ENCODE data around the gene NUP98.
A peak's percentile ranks its signal among the peaks of the same experiment; 100 is the strongest.

Gene NUP98

DNA sequence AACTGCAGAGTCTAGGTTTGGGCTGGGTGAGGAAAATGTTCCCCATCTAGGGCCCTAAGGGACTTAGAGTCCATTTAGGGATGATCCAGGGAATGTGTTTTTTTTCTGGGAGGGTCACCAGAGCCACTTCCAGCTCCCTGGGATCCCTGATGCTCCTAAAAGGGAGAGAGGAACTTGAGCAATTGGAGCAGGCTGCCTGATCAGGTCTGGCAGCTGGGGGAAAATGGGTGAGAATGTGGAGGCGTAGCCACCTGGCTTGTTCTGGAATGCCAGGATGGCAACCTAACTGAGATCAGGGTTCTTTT, 12.2 kb upstream of the NUP98 start:
- ChIA-PET CTCF (interaction anchor here (1.0 to 1.7 kb wide), 3 partner anchors 11 to 263 kb away, joined by 3 to 9 read pairs (median 8); no protein-coding TSS in a partner anchor), POLR2A (interaction anchor here (0.7 to 2.9 kb wide), 3 partner anchors 11 to 32 kb away, joined by 3 to 28 read pairs (median 9); partner anchors contain the start of genes NUP98 and RHOG)
- TF ChIP-seq TARDBP (IDR thresholded peaks at IDR 0.05) = no peak
- TF ChIP-seq FOXK2 (IDR thresholded peaks at IDR 0.05) = no peak
- no peak for TF ChIP-seq ELF4 (IDR thresholded peaks at IDR 0.05)
- TF ChIP-seq FOXM1 (IDR thresholded peaks at IDR 0.05; ENCODE audit: borderline replicate concordance) = no peak
- no peak for TF ChIP-seq HDGF (IDR thresholded peaks at IDR 0.05; ENCODE audit: borderline replicate concordance)
- no peak for TF ChIP-seq ZNF384 (IDR thresholded peaks at IDR 0.05)
- no peak for TF ChIP-seq L3MBTL2 (conservative IDR thresholded peaks at IDR 0.05)
- TF ChIP-seq, protein P1, sequence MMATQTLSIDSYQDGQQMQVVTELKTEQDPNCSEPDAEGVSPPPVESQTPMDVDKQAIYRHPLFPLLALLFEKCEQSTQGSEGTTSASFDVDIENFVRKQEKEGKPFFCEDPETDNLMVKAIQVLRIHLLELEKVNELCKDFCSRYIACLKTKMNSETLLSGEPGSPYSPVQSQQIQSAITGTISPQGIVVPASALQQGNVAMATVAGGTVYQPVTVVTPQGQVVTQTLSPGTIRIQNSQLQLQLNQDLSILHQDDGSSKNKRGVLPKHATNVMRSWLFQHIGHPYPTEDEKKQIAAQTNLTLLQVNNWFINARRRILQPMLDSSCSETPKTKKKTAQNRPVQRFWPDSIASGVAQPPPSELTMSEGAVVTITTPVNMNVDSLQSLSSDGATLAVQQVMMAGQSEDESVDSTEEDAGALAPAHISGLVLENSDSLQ (IDR thresholded peaks at IDR 0.05) = no peak
- TF ChIP-seq SUZ12 (IDR thresholded peaks at IDR 0.05) = no peak
- no peak for TF ChIP-seq LEF1 (IDR thresholded peaks at IDR 0.05; ENCODE audit: borderline replicate concordance)
- no peak for TF ChIP-seq FOXA1 (IDR thresholded peaks at IDR 0.05)
- no peak for TF ChIP-seq BHLHE40 (IDR thresholded peaks at IDR 0.05; ENCODE audit: borderline replicate concordance)
- TF ChIP-seq CTBP1 (IDR thresholded peaks at IDR 0.05; ENCODE audit: borderline replicate concordance) = no peak
- TF ChIP-seq SP1 (IDR thresholded peaks at IDR 0.05) = no peak
- TF ChIP-seq ARNT (IDR thresholded peaks at IDR 0.05) = no peak
- TF ChIP-seq NFRKB (IDR thresholded peaks at IDR 0.05) = no peak
- no peak for DNase-seq (ENCODE audit: extremely low spot score)

DNA sequence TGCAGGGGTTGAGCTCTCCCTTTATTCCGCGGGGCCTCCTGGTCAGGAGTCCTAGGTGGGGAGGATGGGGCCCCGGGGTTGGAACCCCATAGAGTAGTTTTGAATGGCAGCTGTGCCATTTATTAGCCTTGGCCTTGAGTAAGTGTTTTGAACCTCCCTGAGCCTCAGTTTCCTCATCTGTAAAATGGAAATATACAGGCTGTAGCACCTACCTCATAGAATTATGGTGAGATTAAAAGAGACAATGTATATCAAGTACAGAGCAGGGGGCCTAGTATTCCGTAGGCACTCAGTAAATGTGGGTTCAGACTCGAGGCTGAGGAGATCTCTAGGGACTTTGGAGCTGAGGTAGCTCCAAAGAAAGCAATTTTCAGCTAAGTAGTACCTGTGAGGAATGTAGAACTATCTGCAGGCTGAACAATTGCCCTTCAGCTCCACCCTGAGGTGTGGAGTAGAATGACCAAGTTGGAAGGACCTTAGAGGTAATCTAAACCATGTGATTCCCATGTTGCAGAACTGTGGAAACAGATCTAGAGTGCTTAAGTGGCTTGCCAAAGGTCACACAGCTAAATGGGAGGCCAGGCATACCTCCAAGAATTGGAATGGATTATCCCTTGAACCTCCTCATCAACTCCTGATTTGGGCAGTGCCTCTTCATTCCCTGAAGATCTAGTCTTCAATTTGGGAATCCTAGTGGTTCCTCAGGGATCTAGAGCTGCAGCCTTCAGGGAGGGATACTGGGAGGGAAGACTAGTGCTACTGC, 11.7 kb upstream of the NUP98 start:
- peak; percentile 69 for DNase-seq (ENCODE audit: extremely low spot score)
- TF ChIP-seq ELF4 (IDR thresholded peaks at IDR 0.05) = no peak
- no peak for TF ChIP-seq ZNF384 (IDR thresholded peaks at IDR 0.05)
- no peak for TF ChIP-seq L3MBTL2 (conservative IDR thresholded peaks at IDR 0.05)
- no peak for TF ChIP-seq FOXA1 (IDR thresholded peaks at IDR 0.05)
- no peak for TF ChIP-seq LEF1 (IDR thresholded peaks at IDR 0.05; ENCODE audit: borderline replicate concordance)
- TF ChIP-seq HDGF (IDR thresholded peaks at IDR 0.05; ENCODE audit: borderline replicate concordance) = no peak
- no peak for TF ChIP-seq CTBP1 (IDR thresholded peaks at IDR 0.05; ENCODE audit: borderline replicate concordance)
- TF ChIP-seq SUZ12 (IDR thresholded peaks at IDR 0.05) = no peak
- no peak for TF ChIP-seq NFRKB (IDR thresholded peaks at IDR 0.05)
- TF ChIP-seq, protein P1 (IDR thresholded peaks at IDR 0.05) = no peak
- no peak for TF ChIP-seq SP1 (IDR thresholded peaks at IDR 0.05)
- TF ChIP-seq FOXK2 (IDR thresholded peaks at IDR 0.05) = no peak
- TF ChIP-seq FOXM1 (IDR thresholded peaks at IDR 0.05; ENCODE audit: borderline replicate concordance) = no peak
- no peak for TF ChIP-seq BHLHE40 (IDR thresholded peaks at IDR 0.05; ENCODE audit: borderline replicate concordance)
- TF ChIP-seq TARDBP (IDR thresholded peaks at IDR 0.05) = no peak
- no peak for TF ChIP-seq ARNT (IDR thresholded peaks at IDR 0.05)
- ChIA-PET CTCF (interaction anchor here (1.0 to 1.7 kb wide), 4 partner anchors 11 to 263 kb away, joined by 3 to 9 read pairs (median 6); no protein-coding TSS in a partner anchor), POLR2A (interaction anchor here (0.7 to 2.9 kb wide), 3 partner anchors 10 to 32 kb away, joined by 3 to 28 read pairs (median 9); partner anchors contain the start of genes NUP98 and RHOG)

DNA sequence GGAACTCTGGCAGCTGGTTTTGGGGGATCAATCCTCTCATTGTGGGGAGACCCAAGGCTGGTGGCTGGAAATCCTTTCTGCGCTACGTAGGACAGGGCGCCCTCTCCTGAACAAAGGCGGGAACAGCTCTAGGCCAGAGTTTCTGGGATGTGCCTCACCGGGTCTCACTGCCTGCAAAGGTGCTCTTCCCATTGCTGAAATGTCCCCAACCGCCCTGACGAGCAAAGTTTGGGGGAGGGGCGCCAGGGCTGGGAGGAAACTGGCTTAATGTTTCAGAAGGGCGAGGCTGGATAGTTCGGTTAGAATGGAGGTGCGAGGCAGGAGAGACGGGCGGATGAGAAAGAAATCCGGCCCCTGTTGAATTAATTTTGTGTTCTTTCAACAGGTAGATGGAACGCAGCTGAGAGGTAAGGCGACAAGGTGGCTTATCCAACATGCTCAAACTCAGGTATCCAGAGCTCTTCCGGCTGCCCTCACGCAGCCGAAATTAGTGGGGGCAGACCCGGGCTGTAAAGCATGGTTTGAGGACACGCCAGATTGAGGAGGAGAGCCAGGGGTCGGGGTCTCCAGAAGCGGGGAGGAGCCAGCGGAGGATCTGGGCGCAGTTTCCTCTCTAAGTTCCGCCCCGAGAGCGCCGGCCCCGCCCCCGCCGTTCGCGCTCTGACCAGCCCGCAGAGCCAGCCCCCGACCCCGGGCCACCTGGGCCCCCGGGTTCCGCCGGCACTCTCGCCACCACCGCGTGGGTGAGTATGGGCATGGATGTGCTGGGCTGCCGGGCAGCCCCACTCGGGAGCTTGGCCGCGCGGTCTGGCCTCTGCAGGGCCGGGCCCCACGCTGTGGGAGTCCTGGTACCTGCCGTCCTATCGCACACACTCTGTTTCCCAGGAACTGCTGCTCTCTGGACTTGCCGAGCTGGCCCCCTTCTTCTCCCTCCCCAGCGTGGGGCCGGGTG, 10.8 kb upstream of the NUP98 start, which contains the start of gene PGAP2:
Gene PGAP2 (plus strand): TSS at position 652 of the 952 bp plus-strand sequence. CDS start 2,700 bp downstream, outside the sequence.
- no peak for TF ChIP-seq TARDBP (IDR thresholded peaks at IDR 0.05)
- no peak for TF ChIP-seq ZNF384 (IDR thresholded peaks at IDR 0.05)
- TF ChIP-seq, protein P1 (IDR thresholded peaks at IDR 0.05) = no peak
- TF ChIP-seq LEF1 (IDR thresholded peaks at IDR 0.05; ENCODE audit: borderline replicate concordance) = no peak
- no peak for TF ChIP-seq SUZ12 (IDR thresholded peaks at IDR 0.05)
- TF ChIP-seq ELF4 (IDR thresholded peaks at IDR 0.05) = no peak
- no peak for TF ChIP-seq SP1 (IDR thresholded peaks at IDR 0.05)
- TF ChIP-seq ARNT (IDR thresholded peaks at IDR 0.05) = no peak
- no peak for TF ChIP-seq HDGF (IDR thresholded peaks at IDR 0.05; ENCODE audit: borderline replicate concordance)
- CTCF ChIA-PET = interaction anchor here (0.5 to 1.6 kb wide), 10 partner anchors 9 to 272 kb away, joined by 3 to 9 read pairs (median 4); partner anchors contain the start of gene STIM1
- peak; percentile 80 for DNase-seq (ENCODE audit: extremely low spot score)
- POLR2A ChIA-PET = interaction anchor here (1.6 to 2.9 kb wide), 3 partner anchors 9 to 33 kb away, joined by 5 to 28 read pairs (median 9); partner anchors contain the start of genes NUP98 and RHOG

DNA sequence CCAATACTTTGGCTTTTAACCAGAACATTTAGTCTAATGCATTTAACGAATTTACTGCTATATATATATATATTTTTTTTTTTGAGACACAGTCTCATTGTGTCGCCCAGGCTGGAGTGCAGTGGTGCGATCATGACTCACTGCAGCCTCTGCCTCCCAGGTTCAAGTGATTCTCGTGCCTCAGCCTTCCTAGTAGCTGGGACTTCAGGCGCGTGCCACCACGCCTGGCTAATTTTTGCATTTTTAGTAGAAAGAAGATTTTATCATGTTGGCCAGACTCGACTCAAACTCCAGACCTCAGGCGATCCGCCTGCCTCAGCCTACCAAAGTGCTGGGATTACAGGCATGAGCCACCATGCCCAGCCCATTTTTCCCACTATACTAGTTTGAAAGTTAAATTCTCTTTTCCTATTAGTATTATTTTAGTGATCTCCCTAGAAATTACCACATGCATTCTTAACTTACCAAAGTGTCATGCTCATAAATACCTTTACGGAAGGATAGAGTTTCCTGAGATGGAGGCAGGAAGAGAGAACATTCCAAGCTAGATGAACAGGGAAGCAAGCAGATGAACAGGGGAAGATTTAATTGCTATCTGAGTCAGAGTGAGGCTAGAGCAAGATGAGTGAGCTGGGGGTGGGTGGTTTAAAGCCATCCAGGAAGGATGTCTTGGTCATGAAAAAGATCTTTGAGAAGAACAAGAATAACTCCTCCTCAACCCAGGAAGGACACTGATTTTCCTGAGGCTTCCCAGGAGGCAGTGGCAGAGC, 6.6 kb upstream of the NUP98 start:
- TF ChIP-seq TARDBP (IDR thresholded peaks at IDR 0.05) = no peak
- TF ChIP-seq NFRKB (IDR thresholded peaks at IDR 0.05) = no peak
- no peak for TF ChIP-seq ARNT (IDR thresholded peaks at IDR 0.05)
- TF ChIP-seq LEF1 (IDR thresholded peaks at IDR 0.05; ENCODE audit: borderline replicate concordance) = no peak
- no peak for TF ChIP-seq FOXM1 (IDR thresholded peaks at IDR 0.05; ENCODE audit: borderline replicate concordance)
- no peak for TF ChIP-seq ELF4 (IDR thresholded peaks at IDR 0.05)
- no peak for TF ChIP-seq BHLHE40 (IDR thresholded peaks at IDR 0.05; ENCODE audit: borderline replicate concordance)
- TF ChIP-seq FOXA1 (IDR thresholded peaks at IDR 0.05) = no peak
- TF ChIP-seq, protein P1 (IDR thresholded peaks at IDR 0.05) = no peak
- no peak for TF ChIP-seq ZNF384 (IDR thresholded peaks at IDR 0.05)
- TF ChIP-seq SP1 (IDR thresholded peaks at IDR 0.05) = no peak
- TF ChIP-seq SUZ12 (IDR thresholded peaks at IDR 0.05) = no peak
- no peak for TF ChIP-seq L3MBTL2 (conservative IDR thresholded peaks at IDR 0.05)
- TF ChIP-seq HDGF (IDR thresholded peaks at IDR 0.05; ENCODE audit: borderline replicate concordance) = no peak
- TF ChIP-seq FOXK2 (IDR thresholded peaks at IDR 0.05) = no peak
- no peak for TF ChIP-seq CTBP1 (IDR thresholded peaks at IDR 0.05; ENCODE audit: borderline replicate concordance)
- ChIA-PET POLR2A (no interaction called here), CTCF (interaction anchor here (0.5 kb wide), 1 partner anchor 236 kb away, joined by 3 read pairs; no protein-coding TSS in a partner anchor)
- DNase-seq (ENCODE audit: extremely low spot score) = no peak

Measured in HEK293T (cell line).